Neural progenitor cell (in vitro differentiated cells): ENCODE data around the gene FIG4. TPM values are rescaled to one million over a fixed set of nuclear protein-coding genes. Genes with fewer than 3 reads are reported as not detected.

Experiments used
- DNase-seq: peaks from one replicate; pipeline ENCODE4 v3.0.0-alpha.2; 2016; ENCODE audit warnings: low spot score
- H2AFZ ChIP-seq: fragments of 200-600 bp; sonication (generic); replicated peaks from 2 replicates; pipeline ENCODE4 v1.6.1; 2016; ENCODE audit warnings: antibody characterized with exemption
- H3F3A ChIP-seq: fragments of 200-600 bp; sonication (generic); 2 replicates; pipeline ENCODE4 v1.6.1; 2016; ENCODE audit warnings: antibody characterized with exemption, low read depth
- H3K27ac ChIP-seq: fragments of 200-600 bp; sonication (generic); 2 replicates; pipeline ENCODE4 v1.5.1; 2016; ENCODE audit warnings: mild to moderate bottlenecking
- H3K27me3 ChIP-seq: fragments of 200-600 bp; sonication (generic); 2 replicates; pipeline ENCODE4 v1.6.1; 2016; ENCODE audit warnings: mild to moderate bottlenecking, moderate library complexity
- H3K36me3 ChIP-seq: fragments of 200-600 bp; sonication (generic); 2 replicates; pipeline ENCODE4 v1.5.1; 2016
- H3K4me1 ChIP-seq: fragments of 200-600 bp; sonication (generic); 2 replicates; pipeline ENCODE4 v1.6.1; 2016; ENCODE audit warnings: mixed run types
- H3K4me2 ChIP-seq: fragments of 200-600 bp; sonication (generic); 2 replicates; pipeline ENCODE4 v1.6.1; 2016
- H3K4me3 ChIP-seq: fragments of 200-600 bp; sonication (generic); 2 replicates; pipeline ENCODE4 v1.5.1; 2016
- H3K79me2 ChIP-seq: fragments of 200-600 bp; sonication (generic); 2 replicates; pipeline ENCODE4 v1.6.1; 2016; ENCODE audit warnings: low read depth
- H3K9ac ChIP-seq: fragments of 200-600 bp; sonication (generic); 2 replicates; pipeline ENCODE4 v1.6.1; 2016
- H3K9me3 ChIP-seq: fragments of 200-600 bp; sonication (generic); 2 replicates; pipeline ENCODE4 v1.5.1; 2016; ENCODE audit warnings: low read depth
- H4K20me1 ChIP-seq: fragments of 200-600 bp; sonication (generic); 2 replicates; pipeline ENCODE4 v1.6.1; 2016; ENCODE audit warnings: low read depth
- H3K27ac Mint-ChIP-seq: 3 replicates; pipeline ENCODE4 v1.8.0; 2021; ENCODE audit warnings: mixed read lengths
- H3K27me3 Mint-ChIP-seq: 2 replicates; pipeline ENCODE4 v1.8.0; 2022; ENCODE audit warnings: low read depth, mild to moderate bottlenecking, inconsistent platforms, moderate library complexity, mixed read lengths; ENCODE audit not compliant: insufficient read depth
- H3K36me3 Mint-ChIP-seq: 3 replicates; pipeline ENCODE4 v1.8.0; 2021; ENCODE audit warnings: mixed read lengths
- H3K4me1 Mint-ChIP-seq: 3 replicates; pipeline ENCODE4 v1.8.0; 2021; ENCODE audit warnings: mixed read lengths
- H3K4me3 Mint-ChIP-seq: 3 replicates; pipeline ENCODE4 v1.8.0; 2021; ENCODE audit warnings: mild to moderate bottlenecking, moderate library complexity, mixed read lengths
- H3K9me3 Mint-ChIP-seq: 3 replicates; pipeline ENCODE4 v1.8.0; 2020; ENCODE audit warnings: mixed read lengths
- EZH2 ChIP-seq: fragments of 200-600 bp; sonication (generic); IDR thresholded peaks from 2 replicates; pipeline ENCODE4 v1.6.1; 2017; ENCODE audit warnings: antibody characterized with exemption, mild to moderate bottlenecking, moderate library complexity
- EZH2phosphoT487 ChIP-seq: fragments of 200-600 bp; sonication (generic); IDR thresholded peaks from 2 replicates; pipeline ENCODE4 v1.6.1; 2017; ENCODE audit warnings: antibody characterized with exemption
- total RNA-seq: library from RNA; depleted of rRNA; stranded (reverse); fragments of >200 nt; gene quantifications from 2 replicates; pipeline ENCODE4 v1.2.3, GENCODE V29; 2015; ENCODE audit warnings: low replicate concordance
- TF ChIP-seq, protein P1 (sequence below): fragments of 200-600 bp; sonication (generic); IDR thresholded peaks from 2 replicates; pipeline ENCODE4 v1.5.1; 2017; ENCODE audit warnings: antibody characterized with exemption, mild to moderate bottlenecking

The FIG4 gene
- total RNA-seq, 1 donor from 2014 or later, result 51.3 TPM

DNA sequence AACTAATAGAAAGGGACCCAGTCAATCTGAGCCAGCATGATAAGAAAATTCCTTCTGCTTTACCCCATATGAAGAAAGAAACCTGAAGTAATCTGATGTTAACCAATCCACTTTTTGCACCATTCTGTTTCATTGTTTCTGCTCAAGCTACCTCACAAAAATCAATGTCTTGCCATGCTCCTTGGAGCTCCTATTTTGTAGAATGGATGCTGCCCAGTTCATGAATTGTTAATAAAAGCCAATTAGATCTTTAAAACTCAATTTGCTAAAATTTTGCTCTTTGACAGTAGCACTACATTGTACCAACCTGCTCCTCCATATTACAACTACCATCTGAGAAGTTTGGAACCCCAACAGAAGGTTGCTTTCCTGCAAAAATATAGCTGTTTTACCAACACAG, 170.8 kb downstream of the FIG4 start:
- H3K9ac ChIP-seq, result no peak overlapping the region
- H3F3A ChIP-seq, result no peaks in the 10 kb centered on the region
- H3K36me3 Mint-ChIP-seq, result no peaks in the 10 kb centered on the region
- H3K9me3 ChIP-seq, result no peaks in the 10 kb centered on the region
- no peak overlapping the region for H3K27ac ChIP-seq
- no peaks in the 10 kb centered on the region for H4K20me1 ChIP-seq
- H3K27me3 Mint-ChIP-seq, result peaks cover 8% of the 10 kb centered on the region
- no peaks in the 10 kb centered on the region for H3K79me2 ChIP-seq
- no peak overlapping the region for H3K27ac Mint-ChIP-seq
- H2AFZ ChIP-seq, result no peak overlapping the region
- H3K4me3 ChIP-seq, result no peak overlapping the region
- no peaks in the 10 kb centered on the region for H3K27me3 ChIP-seq
- no peak for TF ChIP-seq EZH2phosphoT487
- TF ChIP-seq EZH2, result no peak
- TF ChIP-seq, protein P1, sequence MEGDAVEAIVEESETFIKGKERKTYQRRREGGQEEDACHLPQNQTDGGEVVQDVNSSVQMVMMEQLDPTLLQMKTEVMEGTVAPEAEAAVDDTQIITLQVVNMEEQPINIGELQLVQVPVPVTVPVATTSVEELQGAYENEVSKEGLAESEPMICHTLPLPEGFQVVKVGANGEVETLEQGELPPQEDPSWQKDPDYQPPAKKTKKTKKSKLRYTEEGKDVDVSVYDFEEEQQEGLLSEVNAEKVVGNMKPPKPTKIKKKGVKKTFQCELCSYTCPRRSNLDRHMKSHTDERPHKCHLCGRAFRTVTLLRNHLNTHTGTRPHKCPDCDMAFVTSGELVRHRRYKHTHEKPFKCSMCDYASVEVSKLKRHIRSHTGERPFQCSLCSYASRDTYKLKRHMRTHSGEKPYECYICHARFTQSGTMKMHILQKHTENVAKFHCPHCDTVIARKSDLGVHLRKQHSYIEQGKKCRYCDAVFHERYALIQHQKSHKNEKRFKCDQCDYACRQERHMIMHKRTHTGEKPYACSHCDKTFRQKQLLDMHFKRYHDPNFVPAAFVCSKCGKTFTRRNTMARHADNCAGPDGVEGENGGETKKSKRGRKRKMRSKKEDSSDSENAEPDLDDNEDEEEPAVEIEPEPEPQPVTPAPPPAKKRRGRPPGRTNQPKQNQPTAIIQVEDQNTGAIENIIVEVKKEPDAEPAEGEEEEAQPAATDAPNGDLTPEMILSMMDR, result no peak
- no peak overlapping the region for H3K4me2 ChIP-seq
- no peaks in the 10 kb centered on the region for H3K4me1 ChIP-seq
- H3K4me1 Mint-ChIP-seq, result no peaks in the 10 kb centered on the region
- H3K36me3 ChIP-seq, result no peaks in the 10 kb centered on the region
- H3K9me3 Mint-ChIP-seq, result peaks cover 18% of the 10 kb centered on the region
- no peak for DNase-seq
- no peak overlapping the region for H3K4me3 Mint-ChIP-seq

DNA sequence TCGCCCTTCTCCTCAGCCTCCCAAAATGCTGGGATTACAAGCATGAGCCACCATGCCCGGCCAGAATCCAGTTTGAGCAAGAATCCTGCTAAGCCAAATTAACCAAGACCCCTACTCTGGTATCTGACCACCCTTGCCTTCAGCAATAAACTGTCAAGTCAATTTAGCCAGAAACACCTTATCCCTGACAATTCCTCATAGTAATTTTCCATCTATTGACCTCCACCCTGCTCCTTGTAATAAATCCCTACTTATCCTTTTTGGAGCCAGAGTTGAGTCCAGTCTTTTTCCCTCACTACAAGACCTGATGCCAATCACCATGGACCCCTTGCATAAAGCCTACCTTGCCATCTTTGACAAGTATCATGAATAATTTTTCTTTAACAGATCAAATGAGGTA, 173.0 kb downstream of the FIG4 start:
- no peak overlapping the region for H3K4me3 ChIP-seq
- no peak overlapping the region for H3K9ac ChIP-seq
- no peaks in the 10 kb centered on the region for H3K79me2 ChIP-seq
- H3K4me3 Mint-ChIP-seq, result no peak overlapping the region
- no peak overlapping the region for H3K4me2 ChIP-seq
- TF ChIP-seq, protein P1, result no peak
- TF ChIP-seq EZH2 (no peak), EZH2phosphoT487 (no peak)
- peaks cover 8% of the 10 kb centered on the region for H3K27me3 Mint-ChIP-seq
- no peak overlapping the region for H2AFZ ChIP-seq
- H3K27ac Mint-ChIP-seq, result no peak overlapping the region
- no peaks in the 10 kb centered on the region for H3K36me3 ChIP-seq
- H3K4me1 Mint-ChIP-seq, result no peaks in the 10 kb centered on the region
- H3K9me3 Mint-ChIP-seq, result peaks cover 18% of the 10 kb centered on the region
- no peak for DNase-seq
- H3F3A ChIP-seq, result no peaks in the 10 kb centered on the region
- no peaks in the 10 kb centered on the region for H3K4me1 ChIP-seq
- no peaks in the 10 kb centered on the region for H3K9me3 ChIP-seq
- H4K20me1 ChIP-seq, result no peaks in the 10 kb centered on the region
- H3K27ac ChIP-seq, result no peak overlapping the region
- no peaks in the 10 kb centered on the region for H3K36me3 Mint-ChIP-seq
- H3K27me3 ChIP-seq, result no peaks in the 10 kb centered on the region

DNA sequence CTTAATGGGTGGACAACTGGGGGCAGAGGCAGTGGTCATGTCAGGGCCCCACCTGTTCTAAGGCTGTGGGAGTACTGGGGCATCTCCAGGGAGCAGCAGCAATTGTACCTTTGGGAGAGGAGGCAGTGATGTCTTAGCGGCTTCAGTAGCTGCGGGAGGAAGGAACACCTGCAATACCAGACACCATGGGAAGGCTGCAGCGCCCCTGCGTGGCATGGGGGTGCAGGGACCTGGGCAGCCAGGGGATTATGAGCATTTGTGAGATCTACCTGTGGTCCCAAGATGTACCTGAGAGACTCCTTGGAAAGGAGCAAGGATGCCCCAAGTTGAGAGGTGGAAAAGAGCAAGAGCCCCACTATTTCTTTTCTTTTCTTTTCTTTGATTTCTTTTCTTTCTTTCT, 174.9 kb downstream of the FIG4 start:
- no peak overlapping the region for H3K4me2 ChIP-seq
- no peak overlapping the region for H3K27ac Mint-ChIP-seq
- no peaks in the 10 kb centered on the region for H3K9me3 ChIP-seq
- TF ChIP-seq EZH2phosphoT487, result no peak
- TF ChIP-seq EZH2, result no peak
- TF ChIP-seq, protein P1, result no peak
- no peaks in the 10 kb centered on the region for H3K4me1 ChIP-seq
- no peak overlapping the region for H3K27ac ChIP-seq
- no peak for DNase-seq
- no peaks in the 10 kb centered on the region for H4K20me1 ChIP-seq
- no peaks in the 10 kb centered on the region for H3K4me1 Mint-ChIP-seq
- H3K27me3 ChIP-seq, result no peaks in the 10 kb centered on the region
- H3K4me3 ChIP-seq, result no peak overlapping the region
- no peaks in the 10 kb centered on the region for H3K36me3 Mint-ChIP-seq
- H3K9ac ChIP-seq, result no peak overlapping the region
- H3K9me3 Mint-ChIP-seq, result peaks cover 11% of the 10 kb centered on the region
- H2AFZ ChIP-seq, result no peak overlapping the region
- no peaks in the 10 kb centered on the region for H3K79me2 ChIP-seq
- no peaks in the 10 kb centered on the region for H3F3A ChIP-seq
- H3K36me3 ChIP-seq, result no peaks in the 10 kb centered on the region
- no peaks in the 10 kb centered on the region for H3K27me3 Mint-ChIP-seq
- no peak overlapping the region for H3K4me3 Mint-ChIP-seq
